ENCODE measurements around the gene KRIT1.

Gene KRIT1

GRCh38 chr7:92155108-92155739, 90.5 kb downstream of the KRIT1 start:
- no peak for DNase-seq (ENCODE audit: low read depth)

- no peak for DNase-seq (ENCODE audit: low read depth)
These were observed 95.2 kb downstream of the KRIT1 start for GRCh38 chr7:92150450-92151017.

- DNase-seq (ENCODE audit: low read depth) = no peak
These were observed 95.9 kb downstream of the KRIT1 start for GRCh38 chr7:92149736-92150239.

All from T follicular helper cell (primary cell).